Dermis microvascular lymphatic vessel endothelial cell (primary cell): ENCODE results near the gene DIP2B. TPM values are rescaled to one million over a fixed set of nuclear protein-coding genes. Genes with fewer than 3 reads are reported as not detected.

Source experiments
- DNase-seq, 2 donors: peaks; one replicate each; pipeline versions ENCODE4 v3.0.0 to v3.0.0-alpha.2; 2010; ENCODE audit warnings: low read depth in 2 of 2
- total RNA-seq: library from RNA; depleted of rRNA; stranded (reverse); fragments of >200 nt; gene quantifications from 2 replicates; pipeline ENCODE4 v1.2.1, GENCODE V29; 2014

The DIP2B gene
- total RNA-seq, 1 donor from 2014 or later, result 24.8 TPM

DNA sequence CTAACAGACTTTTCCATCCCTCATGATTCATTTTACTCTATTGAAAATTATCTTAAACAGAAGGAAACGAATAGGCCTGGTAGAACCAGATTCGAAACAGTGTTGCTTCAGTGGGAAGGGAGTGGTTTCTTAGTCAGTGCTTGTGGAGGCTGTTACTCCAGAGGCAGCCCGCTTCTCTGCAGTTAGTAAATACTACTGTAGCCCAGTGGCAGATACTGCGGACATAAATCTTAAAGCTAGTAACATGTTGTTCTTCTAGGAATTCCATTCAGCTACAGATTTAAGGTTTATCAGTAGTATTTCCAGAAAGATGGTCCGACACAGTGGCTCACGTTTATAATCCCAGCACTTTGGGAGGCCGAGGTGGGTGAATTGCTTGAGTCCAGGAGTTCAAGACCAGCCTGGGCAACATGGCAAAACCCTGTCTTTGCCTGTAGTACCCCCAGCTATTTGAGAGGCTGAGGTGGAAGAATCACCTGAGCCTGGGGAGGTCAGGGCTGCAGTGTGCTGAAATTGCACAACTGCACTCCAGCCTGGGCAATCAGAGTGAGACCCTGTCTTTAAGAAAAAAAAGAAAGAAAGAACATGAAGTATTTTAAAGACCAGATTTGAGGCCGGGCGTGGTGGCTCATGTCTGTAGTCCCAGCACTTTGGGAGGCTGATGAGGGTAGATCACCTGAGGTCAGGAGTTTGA is 45.9 kb downstream of the DIP2B start:
- peak in 1 of 2 donors; percentile 48 for DNase-seq

DNA sequence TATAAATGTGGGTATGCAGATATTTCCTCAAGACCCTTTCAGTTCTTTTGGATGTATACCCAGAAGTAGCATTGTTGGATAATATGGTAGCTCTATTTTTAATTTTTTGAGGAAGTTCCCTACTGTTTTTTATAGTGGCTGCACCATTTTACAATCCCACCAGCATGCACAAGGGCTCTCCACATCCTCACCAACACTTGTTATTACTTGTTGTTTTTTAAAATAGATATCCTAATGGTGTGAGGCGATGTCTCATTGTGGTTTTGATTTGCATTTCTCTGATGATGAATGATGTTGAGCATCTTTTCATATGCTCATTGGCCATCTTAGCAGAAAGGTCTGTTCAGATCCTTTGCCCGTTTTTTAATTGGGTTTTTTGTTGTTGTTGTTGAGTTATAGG is 47.1 kb downstream of the DIP2B start:
- no peak for DNase-seq

DNA sequence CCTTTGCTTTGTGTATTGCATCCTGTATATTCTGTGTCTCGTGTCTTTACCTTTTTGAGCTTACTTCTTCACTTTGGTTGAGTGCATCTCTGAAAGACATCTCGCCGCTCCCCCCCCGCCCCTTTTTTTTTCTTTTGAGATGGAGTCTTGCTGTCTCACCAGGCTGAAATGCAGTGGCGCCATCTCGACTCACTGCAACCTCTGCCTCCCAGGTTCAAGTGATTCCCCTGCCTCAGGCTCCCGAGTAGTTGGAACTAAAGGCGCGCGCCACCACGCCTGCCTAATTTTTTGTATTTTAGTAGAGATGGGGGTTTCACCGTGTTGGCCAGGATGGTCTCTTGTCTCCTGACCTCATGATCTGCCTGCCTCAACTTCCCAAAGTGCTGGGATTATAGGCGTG is 49.9 kb downstream of the DIP2B start:
- no peak for DNase-seq

DNA sequence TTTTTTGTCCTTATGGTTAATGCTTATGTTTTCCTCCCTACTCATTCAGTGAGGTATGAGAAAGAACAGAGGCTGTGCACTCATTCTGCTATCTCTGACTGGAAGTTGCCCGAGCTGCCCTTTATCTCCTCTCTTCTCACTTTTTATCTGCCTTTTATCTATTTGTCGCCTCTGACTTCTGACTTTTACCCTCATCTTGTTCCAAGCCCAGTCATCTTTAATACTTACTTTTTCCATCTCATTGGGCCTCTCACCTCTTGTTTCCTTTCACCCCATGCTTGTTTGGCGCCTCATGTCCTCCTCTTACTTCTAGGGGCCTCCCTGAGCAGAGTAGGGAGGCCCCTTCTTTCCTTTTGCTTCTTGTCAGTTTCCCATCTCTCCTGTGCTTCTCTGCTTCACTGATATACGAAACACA is 50.7 kb downstream of the DIP2B start:
- no peak for DNase-seq

DNA sequence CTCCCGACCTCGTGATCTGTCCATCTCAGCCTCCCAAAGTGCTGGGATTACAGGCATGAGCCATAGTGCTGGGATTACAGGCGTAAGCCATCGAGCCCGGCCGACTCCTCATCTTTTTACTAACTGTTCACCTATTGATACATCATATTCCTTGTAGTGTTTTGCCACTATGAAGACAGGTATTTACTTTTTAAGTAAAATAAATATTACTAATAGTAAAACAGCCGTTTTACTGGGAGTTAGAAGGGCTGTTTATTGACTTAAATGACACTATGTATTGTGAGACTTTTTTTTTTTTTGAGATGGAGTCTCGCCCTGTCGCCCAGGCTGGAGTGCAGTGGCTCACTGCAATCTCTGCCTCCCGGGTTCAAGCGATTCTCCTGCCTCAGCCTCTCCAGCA is 51.5 kb downstream of the DIP2B start:
- DNase-seq, result no peak

DNA sequence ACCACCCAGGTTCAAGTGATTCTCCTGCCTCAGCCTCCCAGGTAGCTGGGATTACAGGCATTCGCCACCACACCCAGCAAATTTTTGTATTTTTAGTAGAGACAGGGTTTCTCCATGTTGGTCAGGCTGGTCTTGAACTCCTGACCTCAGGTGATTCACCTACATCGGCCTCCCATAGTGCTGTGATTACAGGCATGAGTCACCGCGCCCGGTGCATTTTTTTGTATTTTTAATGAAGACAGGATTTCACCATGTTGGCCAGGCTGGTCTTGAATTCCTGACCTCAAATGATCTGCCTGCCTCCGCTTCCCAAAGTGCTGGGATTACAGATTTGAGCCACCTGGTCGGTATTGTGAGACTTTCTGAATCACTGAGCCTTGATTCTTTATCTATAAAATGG is 52.0 kb downstream of the DIP2B start:
- DNase-seq, result peak in 1 of 2 donors; percentile 62

DNA sequence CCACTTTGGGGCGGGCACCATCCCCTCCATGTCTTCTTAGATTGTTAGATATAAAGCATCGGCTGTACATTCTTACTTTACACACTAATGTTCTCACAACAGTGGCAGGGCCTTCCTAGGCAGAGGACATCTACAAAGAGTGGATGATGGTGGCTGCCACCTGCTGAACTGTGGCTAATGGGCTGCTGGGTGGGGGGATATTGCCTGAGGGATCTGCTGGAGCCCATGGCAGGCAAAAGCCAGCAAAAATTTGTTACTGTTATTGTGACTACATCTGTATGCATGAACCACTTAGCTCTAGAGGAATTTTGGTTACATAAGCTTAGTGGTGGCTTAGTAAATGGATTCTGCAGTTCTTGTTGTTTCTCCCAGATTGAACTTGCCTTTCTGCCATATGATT is 52.6 kb downstream of the DIP2B start:
- no peak for DNase-seq

DNA sequence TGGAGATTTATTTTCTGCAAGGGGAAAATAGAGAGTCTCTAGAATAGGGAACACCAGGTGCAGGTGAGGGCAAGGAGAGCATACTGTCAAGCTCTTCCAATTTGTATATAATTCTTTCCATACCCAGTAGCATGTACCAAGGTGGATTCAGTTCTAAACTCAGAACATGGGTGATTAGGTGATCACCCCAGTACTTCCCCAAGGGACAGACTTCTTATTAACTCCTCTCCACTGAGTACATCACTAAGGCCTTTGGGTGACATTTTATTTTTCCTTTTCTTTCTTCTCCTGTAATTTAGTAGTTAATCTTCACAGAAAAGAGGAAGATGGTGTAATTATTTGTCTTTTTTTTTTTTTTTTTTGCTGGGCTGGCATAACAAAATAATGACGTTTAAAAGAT is 54.2 kb downstream of the DIP2B start:
- DNase-seq, result no peak

DNA sequence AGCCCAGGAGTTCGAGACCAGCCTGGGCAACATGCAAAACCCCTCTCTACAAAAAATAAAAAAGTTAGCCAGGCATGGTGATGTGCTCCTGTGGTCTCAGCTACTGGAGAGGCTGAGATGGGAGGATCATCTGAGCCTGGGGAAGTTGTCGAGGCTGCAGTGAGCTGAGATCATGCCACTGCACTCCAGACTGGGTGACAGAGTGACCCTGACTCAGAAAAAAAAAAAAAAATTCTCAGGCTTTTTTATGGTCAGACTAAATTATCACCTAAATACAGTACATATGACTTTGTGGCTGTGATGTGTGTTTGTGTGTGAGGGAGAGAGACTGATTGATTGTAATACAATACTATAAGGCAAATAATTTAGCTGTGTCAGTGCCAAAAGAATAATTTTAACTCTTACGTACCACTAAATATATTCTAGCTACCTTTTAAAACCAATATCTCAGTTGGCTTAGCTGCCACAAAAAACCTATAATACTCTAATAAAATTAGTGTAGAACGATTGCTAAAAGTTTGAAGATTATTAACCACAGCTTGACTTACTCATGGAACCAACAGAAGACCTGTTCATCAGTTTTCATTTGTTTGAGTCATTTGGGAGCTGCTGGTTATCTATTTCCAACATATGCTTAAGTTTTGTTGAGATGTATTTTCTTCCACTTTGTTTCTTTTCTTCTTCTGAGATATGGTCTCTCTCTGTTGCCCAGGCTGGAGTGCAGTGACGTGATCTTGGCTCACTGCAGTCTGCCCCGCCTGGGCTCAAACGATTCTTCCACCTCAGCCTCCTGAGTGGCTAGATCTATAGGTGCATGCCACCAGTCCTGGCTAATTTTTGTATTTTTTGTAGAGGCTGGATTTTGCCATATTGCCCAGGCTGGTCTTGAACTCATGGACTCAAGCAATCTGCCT is 58.0 kb downstream of the DIP2B start:
- no peak for DNase-seq

DNA sequence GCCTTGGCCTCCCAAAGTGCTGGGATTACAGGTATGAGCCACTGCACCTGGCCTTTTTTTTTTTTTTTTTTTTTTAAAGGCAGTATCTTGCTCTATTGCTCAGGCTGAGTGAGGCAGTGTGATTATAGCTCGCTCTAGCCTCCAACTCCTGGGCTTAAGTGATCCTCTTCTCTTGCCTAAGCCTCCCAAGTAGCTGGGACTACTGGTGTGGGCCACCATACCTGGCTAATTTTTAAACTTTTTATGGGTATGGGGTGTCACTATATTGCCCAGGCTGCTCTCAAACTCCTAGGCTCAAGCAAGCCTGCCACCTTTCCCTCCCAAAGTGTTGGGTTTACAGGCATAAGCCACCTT is 58.6 kb downstream of the DIP2B start:
- no peak for DNase-seq

DNA sequence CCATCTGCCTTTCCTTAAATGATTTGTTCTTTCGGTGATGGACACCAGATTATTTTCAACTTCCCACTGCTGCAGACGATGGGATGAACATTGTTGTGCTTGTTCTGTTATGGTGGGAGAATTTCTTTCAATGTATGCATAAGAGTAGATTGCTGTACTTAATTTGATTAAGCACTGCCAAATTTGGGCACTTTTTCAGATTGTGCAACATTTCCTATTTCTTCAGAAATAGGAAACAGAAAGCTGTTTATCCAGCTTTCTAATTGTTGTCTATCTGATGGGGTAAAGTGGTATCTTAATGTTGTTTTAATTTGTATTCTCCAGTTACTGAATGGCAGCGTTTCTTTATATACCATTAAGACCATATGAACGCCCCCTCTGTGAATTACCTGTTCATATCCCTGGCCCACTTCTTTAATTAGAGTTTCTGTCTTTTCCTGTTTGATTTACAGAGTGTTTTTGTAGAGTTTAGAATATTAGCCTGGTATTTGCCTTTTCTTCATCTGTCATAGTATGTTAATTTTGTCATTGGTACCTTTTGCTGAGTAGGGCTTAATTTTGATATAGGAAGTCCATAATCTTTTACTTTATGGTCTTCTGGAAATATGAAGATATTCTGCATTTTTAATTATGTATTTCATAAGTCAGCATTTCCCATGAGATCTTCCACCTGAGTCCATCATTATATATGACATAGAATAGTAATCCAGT is 59.6 kb downstream of the DIP2B start:
- no peak for DNase-seq

DNA sequence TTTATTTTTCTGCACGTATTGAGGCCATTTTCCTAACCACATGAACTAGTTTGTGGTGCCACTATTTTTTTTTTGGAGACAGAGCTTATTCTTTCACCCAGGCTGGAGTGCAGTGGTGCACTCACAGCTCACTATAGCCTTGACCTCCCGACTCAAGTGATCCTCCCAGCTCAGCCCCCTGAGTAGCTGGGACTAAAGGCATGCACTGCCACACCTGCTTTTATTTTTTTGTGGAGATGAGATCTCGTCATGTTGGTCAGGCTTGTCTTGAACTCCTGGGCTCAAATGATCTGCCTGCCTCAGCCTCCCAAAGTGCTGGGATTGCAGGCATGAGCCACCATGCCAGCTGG is 60.1 kb downstream of the DIP2B start:
- no peak for DNase-seq

DNA sequence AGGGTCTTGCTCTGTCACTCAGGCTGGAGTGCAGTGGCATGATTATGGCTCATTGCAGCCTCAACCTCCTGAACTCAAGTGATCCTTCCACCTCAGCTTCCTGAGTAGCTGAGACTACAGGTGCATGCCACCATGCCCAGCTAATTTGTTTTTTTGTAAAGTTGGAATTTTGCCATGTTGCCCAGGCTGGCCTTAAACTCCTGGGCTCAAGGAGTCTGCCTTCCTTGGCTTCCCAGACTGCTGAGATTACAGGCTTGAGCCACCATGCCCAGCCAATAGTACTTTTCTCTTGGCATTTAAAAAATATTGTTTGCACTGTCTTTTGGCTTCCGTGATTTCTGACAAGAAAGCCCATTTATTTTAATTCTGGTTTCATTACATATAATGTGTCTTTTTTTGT is 61.3 kb downstream of the DIP2B start:
- no peak for DNase-seq

DNA sequence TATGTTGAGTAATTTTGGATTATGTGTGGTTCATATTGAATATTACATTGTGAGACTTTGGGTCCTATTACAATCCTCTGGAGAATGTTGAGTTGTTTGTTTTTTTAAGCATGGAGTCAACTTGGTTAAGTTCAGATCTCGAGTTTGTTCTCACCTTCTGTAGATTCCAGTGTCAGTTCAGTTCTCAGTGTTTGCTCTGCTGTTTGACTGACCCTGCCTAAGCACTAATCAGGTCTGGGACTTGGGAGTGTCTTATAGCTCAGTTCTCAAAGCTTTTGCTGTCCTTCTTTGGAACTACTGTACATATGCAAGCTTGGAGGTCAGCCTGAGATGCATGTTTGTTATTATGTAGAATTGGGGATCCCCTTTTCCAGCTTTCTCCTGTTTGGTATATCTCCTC is 63.1 kb downstream of the DIP2B start:
- DNase-seq, result no peak

DNA sequence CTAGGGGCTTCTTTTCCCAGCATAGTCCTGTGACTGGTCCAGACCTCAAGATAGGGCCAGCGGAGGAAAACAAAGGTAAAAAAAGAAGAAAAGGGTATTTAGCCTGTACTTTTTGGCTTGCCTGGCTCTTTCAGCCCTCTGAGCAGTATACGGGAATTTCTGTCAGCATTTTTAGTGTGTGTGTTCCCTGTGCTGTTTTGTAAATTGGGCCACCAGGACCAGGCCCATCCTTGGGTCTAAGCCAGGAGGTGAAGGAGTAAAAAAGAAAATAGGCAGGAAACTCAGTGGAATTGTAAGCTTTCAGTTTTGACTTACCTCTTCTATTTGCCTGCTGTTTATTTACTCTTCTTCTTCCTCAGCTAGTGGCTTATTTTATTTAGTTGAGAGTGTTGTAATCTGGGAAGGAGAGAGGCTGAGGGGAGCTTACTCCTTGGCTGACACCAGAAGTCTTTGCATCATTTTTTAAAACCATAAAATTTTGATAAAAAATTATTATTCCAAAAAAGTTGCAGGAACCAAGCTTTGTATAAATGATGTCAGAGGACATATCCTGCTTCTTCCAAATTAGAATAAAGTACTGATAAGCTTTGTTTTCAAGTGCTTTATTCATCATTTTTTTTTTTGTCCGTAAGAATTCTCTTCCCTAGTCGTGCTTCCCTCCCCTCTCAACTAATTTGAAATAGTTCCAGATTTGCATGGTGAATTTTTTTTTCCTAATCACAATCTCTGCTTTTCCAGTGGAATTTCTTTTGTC is 63.7 kb downstream of the DIP2B start:
- DNase-seq, result peak in 1 of 2 donors; percentile 16

DNA sequence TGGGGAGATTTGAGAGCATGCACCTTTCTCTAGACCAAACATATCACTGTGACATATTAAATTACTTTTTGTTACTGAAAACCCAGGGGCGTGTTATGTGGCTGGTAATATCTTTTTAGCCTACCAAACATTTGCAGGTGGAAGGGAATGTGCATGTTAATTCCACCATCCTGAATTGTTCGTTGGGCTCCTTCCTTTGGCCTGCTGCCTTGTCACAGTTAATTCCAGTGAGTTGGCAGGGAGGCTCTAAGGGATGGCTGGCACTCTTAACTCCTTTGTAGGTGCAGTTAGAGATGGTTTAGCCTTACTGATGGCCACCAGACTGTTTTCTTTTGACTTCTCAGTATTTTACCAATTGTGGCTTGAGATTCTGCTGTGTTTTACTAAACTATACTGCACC is 64.5 kb downstream of the DIP2B start:
- DNase-seq, result peak in 1 of 2 donors; percentile 30

DNA sequence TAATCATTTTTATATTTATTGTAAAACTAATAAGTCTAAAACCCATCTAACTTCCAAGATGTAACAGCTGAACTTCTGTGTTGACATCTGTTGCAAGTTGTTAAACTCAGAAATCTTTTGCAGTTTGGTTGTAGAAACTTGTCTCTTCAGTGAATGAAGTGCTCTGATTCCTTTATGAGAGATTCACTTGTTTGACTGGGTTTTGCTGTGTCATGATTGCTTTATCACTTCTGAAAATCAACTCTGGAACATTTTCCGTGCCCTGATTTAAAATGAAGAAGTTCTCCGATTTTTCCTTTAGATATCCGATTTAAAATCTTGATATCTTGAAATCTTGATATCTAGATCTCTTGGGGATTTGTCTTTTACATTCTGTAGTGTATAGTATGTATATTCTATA is 65.1 kb downstream of the DIP2B start:
- no peak for DNase-seq

DNA sequence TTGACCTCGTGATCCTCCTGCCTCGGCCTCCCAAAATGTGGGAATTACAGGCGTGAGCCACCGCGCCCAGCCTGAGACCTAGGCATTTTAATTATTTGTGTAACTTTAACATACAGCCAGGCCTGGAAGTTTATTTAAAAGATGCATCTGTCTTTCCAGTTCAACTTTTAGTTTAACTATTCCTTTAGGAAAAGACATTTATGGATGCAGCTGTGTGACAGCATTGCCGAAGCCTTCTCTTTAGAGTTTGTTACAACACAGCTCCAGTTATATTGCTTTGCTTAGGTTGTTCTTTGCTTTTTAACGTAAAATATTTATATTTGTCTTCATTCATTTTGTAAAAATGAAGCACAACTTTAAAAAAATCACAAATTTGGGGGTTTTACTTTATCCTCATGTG is 67.0 kb downstream of the DIP2B start:
- no peak for DNase-seq

DNA sequence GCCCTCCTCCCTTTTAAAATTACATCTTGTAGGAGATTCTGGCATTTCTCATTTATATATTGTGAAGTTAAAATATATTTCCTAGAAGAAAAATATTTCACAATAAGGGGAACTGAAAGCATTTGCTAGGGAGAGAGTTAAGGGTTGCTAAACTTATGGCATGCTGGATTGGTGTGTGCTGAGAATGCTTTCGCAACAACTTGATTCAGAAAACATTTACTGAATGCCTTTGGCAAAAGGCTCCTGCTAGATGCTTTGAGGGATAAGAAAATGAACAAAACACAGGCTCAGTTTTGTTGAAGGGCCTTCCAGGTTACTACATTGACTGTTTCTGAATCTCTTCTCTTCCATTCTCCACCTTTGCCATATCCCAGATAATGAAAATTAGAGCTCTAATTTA is 67.5 kb downstream of the DIP2B start:
- DNase-seq, result no peak

DNA sequence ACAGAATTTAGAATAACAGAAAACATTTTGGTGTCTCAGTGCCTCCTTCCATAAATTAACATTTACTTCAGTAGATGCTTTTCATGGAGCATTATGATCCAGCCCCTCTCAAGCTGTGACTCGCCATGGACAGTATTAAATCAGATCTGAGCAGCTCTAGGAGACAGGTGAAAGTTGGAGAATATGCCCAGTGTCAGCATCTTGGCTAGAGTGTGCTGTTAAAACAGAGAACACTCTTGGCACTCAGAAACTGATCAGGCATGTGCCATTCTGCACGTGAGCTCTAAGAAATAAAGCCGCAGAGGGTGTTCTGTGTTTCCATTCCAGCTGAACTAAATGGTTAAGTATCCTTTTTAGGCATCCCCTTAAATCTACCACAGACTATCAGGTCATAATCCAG is 68.0 kb downstream of the DIP2B start:
- DNase-seq, result no peak

DNA sequence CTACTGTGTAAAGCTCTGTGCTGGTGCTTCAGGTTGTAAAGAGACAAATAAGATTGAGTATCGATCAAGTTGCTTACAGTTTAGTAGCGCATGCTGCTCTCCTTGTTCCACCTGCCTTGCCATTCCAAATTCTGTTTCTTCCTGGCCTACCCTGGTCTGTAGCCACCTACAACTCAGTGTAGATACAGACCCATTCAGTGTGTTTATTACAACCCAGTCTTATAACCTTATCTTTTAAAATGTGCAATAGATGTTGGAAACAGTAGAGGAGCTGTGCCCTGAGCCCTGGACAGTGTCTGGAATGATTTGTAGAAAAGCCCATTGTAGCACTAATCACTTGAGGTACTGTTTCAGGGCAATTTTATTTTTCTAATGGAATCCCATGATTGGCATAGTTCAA is 68.5 kb downstream of the DIP2B start:
- no peak for DNase-seq
